ENCODE results near the gene CCDC171. TPM values are rescaled to one million over a fixed set of nuclear protein-coding genes. Genes with fewer than 3 reads are reported as not detected.

Gene CCDC171
- total and polyA plus RNA-seq, 2 experiments from 2014 or later = 0.73 to 2.9 TPM

- Histone ChIP-seq H3K79me2 (no peaks in the 10 kb centered on the region), H3K36me3 (replicated peaks; ENCODE audit: insufficient read depth, low read depth) (no peaks in the 10 kb centered on the region), H3K4me3 (no peak overlapping the region), H3K27me3 (no peaks in the 10 kb centered on the region), H3K4me2 (no peak overlapping the region), H2AFZ (no peak overlapping the region), H3K27ac (no peak overlapping the region), H3K9me3 (ENCODE audit: low read depth) (no peaks in the 10 kb centered on the region), H3K4me1 (ENCODE audit: insufficient read depth) (no peaks in the 10 kb centered on the region), H3K9me2 (replicated peaks; ENCODE audit: insufficient read depth) (no peaks in the 10 kb centered on the region), H4K20me1 (ENCODE audit: insufficient read depth, poor library complexity, severe bottlenecking) (no peaks in the 10 kb centered on the region)
- TF ChIP-seq EZH2 (IDR thresholded peaks at IDR 0.05; ENCODE audit: borderline replicate concordance) (no peak), CTCF (IDR thresholded peaks at IDR 0.05; ENCODE audit: poor library complexity) (no peak), EZH2phosphoT487 (IDR thresholded peaks at IDR 0.05; ENCODE audit: low read depth, severe bottlenecking, unreplicated experiment) (no peak)
- no peak for DNase-seq (ENCODE audit: low spot score)
- 43% methylated on average over 5 of the region's 5 CpGs for WGBS (ENCODE audit: low lambda C conversion rate, missing lambda C conversion rate)
Measured at GRCh38 chr9:15936306-15936921, 383.6 kb downstream of the CCDC171 start.

DNA sequence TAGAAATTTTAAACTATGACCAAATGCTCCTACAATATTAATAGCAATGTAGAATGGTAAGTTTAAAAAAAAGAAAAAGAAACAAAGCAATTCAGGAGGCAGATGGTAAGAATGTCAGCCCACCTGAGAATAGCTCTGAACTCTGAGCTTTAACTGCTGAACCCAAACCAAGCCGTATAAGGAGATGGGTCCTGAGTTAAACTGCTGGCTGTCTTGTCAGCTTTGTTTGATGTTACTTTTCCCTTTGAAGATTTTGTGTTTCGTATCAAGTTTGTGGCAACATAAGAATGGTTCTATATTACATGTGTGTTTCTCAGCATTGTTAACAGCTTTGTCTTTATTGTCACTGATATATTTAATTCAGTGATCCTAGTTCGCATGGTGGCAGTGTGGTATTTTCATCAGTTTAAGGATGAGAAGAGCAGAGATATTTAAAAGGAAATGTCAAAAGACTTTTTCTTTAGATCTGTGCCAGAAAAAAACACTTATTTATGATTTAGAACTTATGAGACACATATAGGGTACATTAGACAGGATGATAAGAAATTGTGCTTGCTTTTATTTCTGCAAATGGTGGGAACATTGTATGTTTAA is 390.1 kb downstream of the CCDC171 start:
- Histone ChIP-seq H3K9me2 (replicated peaks; ENCODE audit: insufficient read depth) (no peaks in the 10 kb centered on the region), H3K9me3 (ENCODE audit: low read depth) (no peaks in the 10 kb centered on the region), H3K79me2 (no peaks in the 10 kb centered on the region), H3K27me3 (no peaks in the 10 kb centered on the region), H3K4me2 (no peak overlapping the region), H3K36me3 (replicated peaks; ENCODE audit: insufficient read depth, low read depth) (no peaks in the 10 kb centered on the region), H3K27ac (no peak overlapping the region), H2AFZ (no peak overlapping the region), H3K4me3 (no peak overlapping the region), H4K20me1 (ENCODE audit: insufficient read depth, poor library complexity, severe bottlenecking) (no peaks in the 10 kb centered on the region), H3K4me1 (ENCODE audit: insufficient read depth) (no peaks in the 10 kb centered on the region)
- DNase-seq (ENCODE audit: low spot score) = no peak
- TF ChIP-seq EZH2 (IDR thresholded peaks at IDR 0.05; ENCODE audit: borderline replicate concordance) (no peak), CTCF (IDR thresholded peaks at IDR 0.05; ENCODE audit: poor library complexity) (peak; percentile 12), EZH2phosphoT487 (IDR thresholded peaks at IDR 0.05; ENCODE audit: low read depth, severe bottlenecking, unreplicated experiment) (no peak)
- WGBS (ENCODE audit: low lambda C conversion rate, missing lambda C conversion rate) = 70% methylated on average over 3 of the region's 3 CpGs

GRCh38 chr9:15944341-15944740 is 391.5 kb downstream of the CCDC171 start:
- 84% methylated on average over 3 of the region's 3 CpGs for WGBS (ENCODE audit: low lambda C conversion rate, missing lambda C conversion rate)
- Histone ChIP-seq H3K27me3 (no peaks in the 10 kb centered on the region), H2AFZ (no peak overlapping the region), H3K4me1 (ENCODE audit: insufficient read depth) (no peaks in the 10 kb centered on the region), H4K20me1 (ENCODE audit: insufficient read depth, poor library complexity, severe bottlenecking) (no peaks in the 10 kb centered on the region), H3K9me2 (replicated peaks; ENCODE audit: insufficient read depth) (no peaks in the 10 kb centered on the region), H3K4me3 (no peak overlapping the region), H3K9me3 (ENCODE audit: low read depth) (no peaks in the 10 kb centered on the region), H3K36me3 (replicated peaks; ENCODE audit: insufficient read depth, low read depth) (no peaks in the 10 kb centered on the region), H3K79me2 (no peaks in the 10 kb centered on the region), H3K4me2 (no peak overlapping the region), H3K27ac (no peak overlapping the region)
- TF ChIP-seq CTCF (IDR thresholded peaks at IDR 0.05; ENCODE audit: poor library complexity) (no peak), EZH2phosphoT487 (IDR thresholded peaks at IDR 0.05; ENCODE audit: low read depth, severe bottlenecking, unreplicated experiment) (no peak), EZH2 (IDR thresholded peaks at IDR 0.05; ENCODE audit: borderline replicate concordance) (no peak)
- no peak for DNase-seq (ENCODE audit: low spot score)

All from hepatocyte (in vitro differentiated cells).